ENCODE measurements around the gene CLDN18. TPM values are rescaled to one million over a fixed set of nuclear protein-coding genes. Genes with fewer than 3 reads are reported as not detected.

The CLDN18 gene
- total RNA-seq, 1 experiment from 2014 or later = 0.17 TPM

- H3K4me1 ChIP-seq (ENCODE audit: control insufficient read depth in 1 of 2, insufficient read depth in 2 of 2, low read length in 2 of 2) = no peaks in the 10 kb centered on the region
- no peak overlapping the region for H3K9ac ChIP-seq (ENCODE audit: low read length)
- no TSS peak for BruUV-seq (replicated peaks)
- RAD21 ChIA-PET (ENCODE audit: low non-redundant PET in 1 of 2, low total read pairs in 2 of 2, uncharacterized antibody in 2 of 2, unreplicated experiment in 2 of 2) = no interaction called here
- H3K4me3 ChIP-seq (replicated peaks in 1 of 2; ENCODE audit: low read depth in 1 of 2, low read length in 2 of 2) = no peak overlapping the region
- DNase-seq (ENCODE audit: low read depth, low spot score) (no peak), ATAC-seq (no peak)
- H3K79me2 ChIP-seq (ENCODE audit: insufficient read depth, low read length) = no peaks in the 10 kb centered on the region
- H3K4me2 ChIP-seq (ENCODE audit: low read length) = no peak overlapping the region
- no peaks in the 10 kb centered on the region for H3K9me3 ChIP-seq (ENCODE audit: control insufficient read depth in 1 of 2, insufficient read depth in 1 of 2, low read depth in 1 of 2, low read length in 2 of 2)
- no peak for TF ChIP-seq SIN3A (IDR thresholded peaks at IDR 0.05; ENCODE audit: low read depth)
- TF ChIP-seq EZH2phosphoT487 (IDR thresholded peaks at IDR 0.05; ENCODE audit: borderline replicate concordance) = no peak
- no peak for TF ChIP-seq CTCF (IDR thresholded peaks at IDR 0.05 in 2 of 3, conservative IDR thresholded peaks at IDR 0.05 in 1 of 3; ENCODE audit: borderline replicate concordance in 1 of 3, insufficient read depth in 1 of 3, low read depth in 2 of 3, low read length in 2 of 3)
- TF ChIP-seq RAD21 (IDR thresholded peaks at IDR 0.05; ENCODE audit: low read depth) = no peak
- TF ChIP-seq JUND (IDR thresholded peaks at IDR 0.05) = no peak
- no peak for TF ChIP-seq SP1 (IDR thresholded peaks at IDR 0.05; ENCODE audit: low read depth)
- TF ChIP-seq ELF1 (IDR thresholded peaks at IDR 0.05; ENCODE audit: borderline replicate concordance, low read depth) = no peak
- H3K9me2 ChIP-seq (ENCODE audit: insufficient read depth) = no peaks in the 10 kb centered on the region
- POLR2A ChIA-PET = no interaction called here
- H4K20me1 ChIP-seq (ENCODE audit: insufficient read depth) = no peaks in the 10 kb centered on the region
- no peaks in the 10 kb centered on the region for H3K36me3 ChIP-seq (ENCODE audit: control insufficient read depth in 1 of 2, insufficient read depth in 2 of 2, low read length in 2 of 2)
- no peak overlapping the region for H2AFZ ChIP-seq (ENCODE audit: low read depth, low read length, poor library complexity, severe bottlenecking)
- intact Hi-C loops (cut with micrococcal nuclease) = no loop called here
- CTCF ChIA-PET = no interaction called here
- no peak overlapping the region for H3K27ac ChIP-seq (ENCODE audit: low read depth, low read length)
- H3K27me3 ChIP-seq (ENCODE audit: insufficient read depth, low read length) = no peaks in the 10 kb centered on the region
These were observed 1.8 kb downstream of the CLDN18 start for GRCh38 chr3:138011722-138012121.

- Histone ChIP-seq H3K27ac (ENCODE audit: low read depth, low read length) (no peak overlapping the region), H3K36me3 (ENCODE audit: control insufficient read depth in 1 of 2, insufficient read depth in 2 of 2, low read length in 2 of 2) (no peaks in the 10 kb centered on the region), H3K9me3 (ENCODE audit: control insufficient read depth in 1 of 2, insufficient read depth in 1 of 2, low read depth in 1 of 2, low read length in 2 of 2) (no peaks in the 10 kb centered on the region), H3K27me3 (ENCODE audit: insufficient read depth, low read length) (no peaks in the 10 kb centered on the region), H2AFZ (ENCODE audit: low read depth, low read length, poor library complexity, severe bottlenecking) (no peak overlapping the region), H3K4me2 (ENCODE audit: low read length) (no peak overlapping the region), H3K9me2 (ENCODE audit: insufficient read depth) (no peaks in the 10 kb centered on the region), H3K9ac (ENCODE audit: low read length) (no peak overlapping the region), H4K20me1 (ENCODE audit: insufficient read depth) (no peaks in the 10 kb centered on the region), H3K4me3 (replicated peaks in 1 of 2; ENCODE audit: low read depth in 1 of 2, low read length in 2 of 2) (no peak overlapping the region), H3K4me1 (ENCODE audit: control insufficient read depth in 1 of 2, insufficient read depth in 2 of 2, low read length in 2 of 2) (no peaks in the 10 kb centered on the region), H3K79me2 (ENCODE audit: insufficient read depth, low read length) (no peaks in the 10 kb centered on the region)
- ATAC-seq (no peak), DNase-seq (ENCODE audit: low read depth, low spot score) (no peak)
- ChIA-PET RAD21 (ENCODE audit: low non-redundant PET in 1 of 2, low total read pairs in 2 of 2, uncharacterized antibody in 2 of 2, unreplicated experiment in 2 of 2) (no interaction called here), POLR2A (no interaction called here), CTCF (no interaction called here)
- no TSS peak for BruUV-seq (replicated peaks)
- intact Hi-C loops (cut with micrococcal nuclease) = no loop called here
- TF ChIP-seq CTCF (IDR thresholded peaks at IDR 0.05 in 2 of 3, conservative IDR thresholded peaks at IDR 0.05 in 1 of 3; ENCODE audit: borderline replicate concordance in 1 of 3, insufficient read depth in 1 of 3, low read depth in 2 of 3, low read length in 2 of 3) = no peak
- no peak for TF ChIP-seq ZBTB33 (IDR thresholded peaks at IDR 0.05; ENCODE audit: extremely low read depth, insufficient replicate concordance, low read length)
- no peak for TF ChIP-seq YY1 (IDR thresholded peaks at IDR 0.05; ENCODE audit: extremely low read depth, insufficient replicate concordance, low read depth, low read length)
- no peak for TF ChIP-seq CEBPB (IDR thresholded peaks at IDR 0.05; ENCODE audit: low read depth)
- TF ChIP-seq CBX3 (IDR thresholded peaks at IDR 0.05; ENCODE audit: low read depth) = no peak
- TF ChIP-seq RAD21 (IDR thresholded peaks at IDR 0.05; ENCODE audit: low read depth) = no peak
These were observed 2.6 kb downstream of the CLDN18 start for GRCh38 chr3:138012526-138012925.

Measured in HCT116 (cell line).